ENCODE results near the gene CKAP2L.
A peak's percentile ranks its signal among the peaks of the same experiment; 100 is the strongest.
"Not testable (repeated sequence)": the region's sequence is repeated elsewhere in the genome, so short reads cannot be mapped to it uniquely, and the experiment has no call there.

The CKAP2L gene

DNA sequence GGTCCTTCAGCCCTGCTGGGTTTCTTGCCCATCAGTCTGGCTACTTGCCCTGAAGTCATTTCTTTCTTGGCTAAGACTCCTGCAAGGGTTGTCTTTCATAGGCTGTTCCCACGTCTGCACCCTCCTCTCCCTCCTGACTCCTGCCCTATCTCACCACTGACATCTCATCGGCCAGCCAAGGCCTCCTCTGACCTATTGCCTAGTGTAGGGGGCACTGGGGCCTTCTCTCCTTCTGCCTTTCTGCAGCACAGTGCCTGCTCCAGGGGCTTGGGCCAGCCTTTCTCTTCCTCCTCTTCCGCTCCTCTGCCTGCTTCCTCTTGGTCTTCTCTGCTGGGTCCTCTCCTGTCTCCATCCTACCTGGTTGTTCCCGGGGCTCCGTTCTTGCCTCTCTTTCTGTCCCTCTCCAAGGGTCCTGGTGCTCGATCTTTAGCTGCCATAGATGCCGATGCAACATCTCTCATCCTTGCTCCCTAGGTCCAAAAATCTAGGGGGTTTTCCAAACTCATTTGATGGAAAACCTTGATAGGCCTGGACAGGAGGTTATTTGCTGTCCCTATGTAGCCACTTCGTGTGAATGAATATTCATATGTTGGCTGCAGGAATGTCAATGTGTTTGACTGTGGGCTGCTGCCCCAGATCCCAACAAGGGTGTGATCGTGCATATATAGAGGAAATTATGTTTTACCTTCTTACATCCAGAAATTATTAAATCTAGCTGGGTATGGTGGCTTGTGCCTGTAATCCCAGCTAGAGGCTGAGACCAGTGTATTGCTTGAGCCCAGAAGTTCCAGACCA, 53.3 kb downstream of the CKAP2L start:
- no peak for DNase-seq (ENCODE audit: low read depth in 2 of 2)

DNA sequence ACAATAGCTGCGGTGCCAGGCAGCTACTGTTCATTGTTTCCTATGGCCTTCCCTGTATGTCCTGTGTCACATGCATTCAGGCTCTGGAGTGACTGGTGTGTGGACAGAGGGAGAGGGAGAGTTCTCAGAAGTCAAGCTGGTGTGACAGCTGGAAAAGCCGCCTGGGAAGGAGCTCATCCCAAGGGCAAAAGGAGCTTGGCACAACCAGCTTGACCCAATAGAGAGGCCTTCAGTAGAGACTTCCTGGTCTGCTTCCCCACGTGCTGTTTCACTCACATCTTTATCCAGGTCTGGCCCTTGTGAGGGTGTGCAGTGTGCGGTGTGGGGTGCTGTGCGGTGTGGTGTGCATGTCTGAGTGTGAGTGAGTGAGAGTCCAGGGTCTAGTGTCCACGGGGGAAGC, 54.7 kb downstream of the CKAP2L start:
- no peak for DNase-seq (ENCODE audit: low read depth in 2 of 2)

DNA sequence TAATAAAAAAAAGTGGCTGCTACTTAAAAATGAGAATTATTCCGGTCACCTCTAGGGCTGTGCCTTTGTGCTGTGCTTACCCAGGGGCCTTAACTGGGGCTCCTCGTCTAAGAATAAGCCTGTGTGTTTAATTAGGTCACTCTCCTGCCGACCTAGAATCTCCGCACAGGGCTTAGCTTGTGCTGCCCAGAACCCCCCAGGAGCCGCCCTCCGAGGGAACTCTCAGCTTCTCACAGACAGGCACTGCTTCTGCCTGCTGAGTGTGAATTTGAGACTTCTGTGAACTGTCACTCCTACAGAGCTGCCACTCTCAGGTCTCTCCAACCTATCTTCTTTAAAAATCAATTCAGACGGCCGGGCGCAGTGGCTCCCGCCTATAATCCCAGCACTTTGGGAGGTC, 55.4 kb downstream of the CKAP2L start:
- DNase-seq (ENCODE audit: low read depth in 2 of 2), result no peak

DNA sequence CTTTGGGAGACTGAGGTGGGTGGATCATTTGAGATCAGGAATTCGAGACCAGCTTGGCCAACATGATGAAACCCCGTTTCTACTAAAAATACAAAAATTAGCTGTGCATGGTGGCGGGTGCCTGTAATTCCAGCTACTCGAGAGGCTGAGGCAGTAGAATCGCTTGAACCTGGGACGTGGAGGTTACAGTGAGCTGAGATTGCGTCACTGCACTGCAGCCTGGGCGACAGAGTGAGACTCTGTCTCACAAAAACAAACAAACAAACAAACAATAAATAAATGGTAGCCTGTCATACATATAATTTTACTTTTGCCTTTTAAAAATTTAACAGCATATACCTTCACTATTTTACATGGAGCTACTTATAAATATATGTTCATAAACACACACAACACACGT, 57.5 kb downstream of the CKAP2L start:
- not testable (repeated sequence) for DNase-seq (ENCODE audit: low read depth in 2 of 2)

DNA sequence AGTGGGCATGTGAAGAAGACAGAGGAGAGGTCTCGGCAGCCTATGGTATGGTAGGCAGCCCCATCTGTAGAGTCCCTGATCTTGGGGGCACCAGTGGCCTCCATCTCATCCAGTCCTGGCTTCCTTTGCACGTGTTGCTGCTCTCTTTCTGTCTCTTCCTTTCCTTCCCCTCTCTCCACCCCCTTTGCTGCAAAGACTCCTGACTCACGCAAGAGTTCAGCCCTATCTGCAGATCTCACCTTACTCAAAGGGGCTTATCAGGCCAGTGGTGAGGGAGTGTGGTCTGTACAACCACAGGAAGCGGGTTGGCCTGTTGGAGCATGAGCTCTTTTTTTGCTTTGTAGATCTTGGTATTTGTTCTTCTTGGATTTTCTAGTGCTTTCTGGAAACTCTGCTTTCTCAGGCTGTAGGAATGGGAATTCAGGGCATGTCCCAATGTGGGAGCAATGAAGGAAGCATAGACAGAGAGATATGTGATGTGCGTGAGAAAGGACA, 58.2 kb downstream of the CKAP2L start:
- DNase-seq (ENCODE audit: low read depth in 2 of 2), result peak; percentile 57 to 66

DNA sequence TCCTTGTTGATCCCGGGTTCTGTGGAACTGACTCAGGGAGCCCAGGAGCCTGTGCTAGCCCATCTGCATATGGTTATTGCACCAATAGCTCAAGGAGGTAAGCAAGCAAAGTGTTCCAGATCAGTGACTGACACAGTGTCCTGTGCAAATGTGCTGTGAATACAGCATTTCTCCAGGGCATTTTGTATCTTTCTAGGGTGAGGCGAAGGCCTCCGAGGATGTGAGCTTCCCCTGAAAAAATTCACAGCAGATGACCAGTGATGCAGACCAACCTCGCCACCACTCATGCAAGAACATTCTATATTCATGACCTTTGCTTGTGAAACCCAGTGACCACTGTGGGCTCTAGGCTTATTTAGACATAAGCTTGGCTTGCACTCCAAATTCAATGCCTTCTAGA, 58.8 kb downstream of the CKAP2L start:
- no peak for DNase-seq (ENCODE audit: low read depth in 2 of 2)

DNA sequence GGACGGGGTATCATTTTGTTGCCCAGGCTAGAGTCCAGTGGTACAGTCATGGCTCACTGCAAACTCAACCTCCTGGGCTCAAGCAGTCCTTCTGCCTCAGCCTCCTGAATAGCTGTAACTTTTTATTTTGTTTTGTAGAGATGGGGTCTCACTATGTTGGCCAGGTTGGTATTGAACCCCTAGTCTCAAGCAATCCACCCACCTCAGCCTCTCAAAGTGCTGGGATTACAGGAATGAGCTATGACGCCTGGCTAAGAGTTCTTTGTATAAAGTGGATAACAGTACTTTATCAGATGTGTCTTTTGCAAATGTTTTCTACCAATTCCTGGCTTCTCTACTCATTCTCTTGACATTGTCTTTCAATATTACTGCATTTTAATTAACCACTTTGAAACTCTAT, 60.7 kb downstream of the CKAP2L start:
- no peak for DNase-seq (ENCODE audit: low read depth in 2 of 2)

DNA sequence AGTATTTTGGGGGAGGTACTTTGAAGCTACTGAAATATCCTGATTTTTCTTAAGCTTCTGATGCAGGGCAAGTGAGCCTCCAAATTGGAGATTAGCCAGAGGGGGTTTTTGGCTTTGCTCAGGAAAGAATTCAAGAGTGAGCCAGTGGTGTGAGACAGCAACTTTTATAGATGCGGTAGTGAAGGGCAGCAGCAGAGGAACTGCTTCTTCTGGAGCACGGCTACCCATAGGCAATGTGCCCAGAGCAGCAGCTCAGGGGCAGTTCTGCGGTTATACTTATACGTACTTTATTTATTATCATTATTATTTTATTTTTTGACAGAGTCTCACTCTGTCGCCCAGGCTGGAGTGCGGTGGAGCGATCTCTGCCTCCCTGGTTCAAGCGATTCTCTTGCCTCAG, 63.4 kb downstream of the CKAP2L start:
- DNase-seq (ENCODE audit: low read depth in 2 of 2), result no peak

DNA sequence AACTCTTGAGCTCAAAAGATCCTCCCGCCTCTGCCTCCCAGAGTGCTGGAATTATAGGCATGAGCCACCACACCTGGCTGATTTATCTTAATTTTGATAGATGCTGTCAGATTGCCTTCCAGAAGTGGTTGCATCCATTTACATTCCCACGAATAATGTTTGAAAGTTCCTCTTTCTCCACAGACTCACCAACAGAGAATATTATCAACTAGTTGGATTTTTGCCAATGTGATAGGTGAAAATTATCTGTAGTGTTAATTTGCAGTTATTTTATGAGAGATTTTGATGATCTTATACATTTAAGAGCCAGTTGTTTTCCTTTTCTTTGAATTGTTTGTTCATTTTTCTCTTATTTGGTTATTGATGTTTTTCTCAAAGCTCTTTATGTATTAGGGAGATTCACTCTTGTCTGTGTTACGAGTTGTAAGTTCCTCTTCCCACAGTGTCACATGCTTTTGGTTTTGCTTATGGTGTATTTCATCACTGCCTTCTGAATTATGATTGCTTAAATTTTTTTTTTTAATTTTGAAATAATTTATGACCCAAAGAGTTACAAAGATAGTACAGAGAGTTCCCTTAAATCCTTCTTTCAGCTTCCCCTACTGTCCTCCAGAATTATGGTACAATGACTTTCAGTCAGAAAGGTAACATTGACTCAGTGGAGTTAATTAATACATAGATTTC, 64.3 kb downstream of the CKAP2L start:
- DNase-seq (ENCODE audit: low read depth in 2 of 2), result no peak

DNA sequence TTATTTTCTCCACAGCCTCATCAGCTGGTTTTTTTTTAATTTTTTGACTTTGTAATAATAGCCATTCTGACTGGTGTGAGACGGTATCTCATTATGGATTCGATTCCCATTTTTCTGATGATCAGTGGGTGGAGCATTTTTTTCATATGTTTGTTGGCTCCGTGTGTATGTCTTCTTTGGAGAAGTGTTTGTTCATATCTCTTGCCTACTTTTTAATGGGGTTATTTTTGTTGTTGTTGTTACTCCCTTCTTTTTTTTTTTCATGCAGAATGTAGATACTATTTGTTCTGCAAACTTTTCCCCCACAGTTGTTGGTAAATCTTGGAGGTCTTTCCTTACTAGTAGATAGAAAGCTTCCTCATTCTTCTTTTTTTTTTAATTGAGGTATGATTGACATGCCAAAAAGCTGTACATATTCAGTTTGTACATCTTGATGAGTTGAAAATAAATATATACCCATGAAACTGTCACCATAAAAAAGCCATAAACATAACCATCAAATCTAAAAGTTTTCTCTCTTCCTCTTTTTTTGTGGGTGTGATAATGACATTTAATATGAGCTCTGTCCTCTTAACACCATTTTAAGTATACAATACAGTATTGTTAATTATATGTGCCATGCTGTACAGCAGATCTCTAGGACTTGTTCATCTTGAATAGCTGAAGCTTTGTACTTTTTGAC, 65.4 kb downstream of the CKAP2L start:
- no peak for DNase-seq (ENCODE audit: low read depth in 2 of 2)

DNA sequence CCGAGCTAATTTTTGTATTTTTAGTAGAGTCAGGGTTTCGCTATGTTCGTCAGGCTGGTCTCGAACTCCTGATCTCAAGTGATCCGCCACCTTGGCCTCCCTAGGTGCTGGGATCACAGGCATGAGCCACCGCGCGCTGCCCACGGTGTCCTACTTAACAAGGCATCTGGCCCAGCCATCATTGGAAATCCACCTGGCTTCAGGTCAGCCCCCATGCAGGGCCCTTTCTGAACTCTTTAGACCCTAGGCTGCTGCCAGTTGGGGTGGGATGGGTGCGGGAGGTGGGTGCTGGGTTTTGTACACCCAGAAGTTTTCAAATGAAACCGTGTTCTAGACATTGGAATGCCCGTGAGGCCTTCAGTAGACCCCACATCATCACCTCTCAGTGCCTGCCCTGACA, 70.2 kb downstream of the CKAP2L start:
- DNase-seq (ENCODE audit: low read depth in 2 of 2), result no peak

DNA sequence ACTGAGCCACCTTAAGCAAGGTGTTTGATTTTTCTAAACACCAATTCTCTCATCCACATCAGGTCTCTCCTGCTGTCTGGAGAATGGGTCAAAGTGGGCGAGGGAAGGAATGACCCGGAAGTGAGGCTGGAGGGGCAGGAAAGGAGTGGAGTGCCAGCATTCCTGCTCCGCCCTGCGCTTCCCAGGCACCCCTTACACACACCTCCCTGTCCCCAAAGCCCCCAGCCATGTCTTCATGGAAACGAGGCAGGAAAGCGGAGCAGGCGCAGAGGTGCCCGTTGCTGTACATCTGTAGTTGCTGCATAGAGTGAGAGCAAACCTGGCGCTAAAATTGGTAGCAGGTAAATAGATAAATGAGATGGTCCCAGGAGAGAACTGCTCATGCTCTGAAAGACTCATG, 70.8 kb downstream of the CKAP2L start:
- no peak for DNase-seq (ENCODE audit: low read depth in 2 of 2)

DNA sequence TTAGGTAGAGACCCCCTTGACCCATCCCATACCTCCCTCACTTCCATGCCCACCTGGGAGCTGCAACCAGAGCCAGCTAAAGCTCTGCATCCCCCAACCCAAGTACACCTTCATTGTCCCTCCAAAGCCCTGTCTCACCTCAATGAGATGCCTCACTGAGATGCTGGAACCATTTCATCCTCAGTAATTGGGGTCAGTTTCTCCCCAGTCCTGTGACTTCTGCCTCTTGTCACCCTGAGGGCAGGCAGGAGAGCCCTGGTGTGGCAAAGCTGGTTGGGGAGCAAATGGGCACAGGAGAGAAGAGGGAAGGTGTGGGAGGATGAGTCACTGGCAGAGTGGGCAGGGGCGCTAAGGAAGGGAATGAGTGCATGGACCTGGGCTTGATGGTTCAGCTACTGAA, 71.5 kb downstream of the CKAP2L start:
- peak in 1 of 2 donors; percentile 50 for DNase-seq (ENCODE audit: low read depth in 2 of 2)

DNA sequence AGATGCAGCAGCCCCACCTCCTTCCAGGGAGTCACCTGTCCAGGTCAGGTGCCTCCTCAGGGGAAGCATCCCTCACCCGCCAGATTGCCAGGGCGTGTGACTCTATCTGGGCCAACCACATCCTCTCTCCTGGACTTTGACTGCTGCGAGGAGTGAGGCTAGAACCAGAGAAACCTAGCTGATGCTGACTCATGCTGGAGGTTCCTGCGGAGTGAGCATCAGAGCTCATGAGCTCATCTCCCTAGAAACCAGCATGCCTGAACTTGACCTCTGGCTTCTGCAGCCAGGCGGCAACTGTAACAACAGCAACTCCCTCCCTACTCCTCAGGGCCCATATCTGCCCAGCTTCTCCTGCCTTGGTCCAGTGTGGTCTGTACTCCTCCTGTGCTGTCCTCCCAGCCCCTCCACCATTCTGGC, 71.9 kb downstream of the CKAP2L start:
- DNase-seq (ENCODE audit: low read depth in 2 of 2), result peak; percentile 49 to 62

DNA sequence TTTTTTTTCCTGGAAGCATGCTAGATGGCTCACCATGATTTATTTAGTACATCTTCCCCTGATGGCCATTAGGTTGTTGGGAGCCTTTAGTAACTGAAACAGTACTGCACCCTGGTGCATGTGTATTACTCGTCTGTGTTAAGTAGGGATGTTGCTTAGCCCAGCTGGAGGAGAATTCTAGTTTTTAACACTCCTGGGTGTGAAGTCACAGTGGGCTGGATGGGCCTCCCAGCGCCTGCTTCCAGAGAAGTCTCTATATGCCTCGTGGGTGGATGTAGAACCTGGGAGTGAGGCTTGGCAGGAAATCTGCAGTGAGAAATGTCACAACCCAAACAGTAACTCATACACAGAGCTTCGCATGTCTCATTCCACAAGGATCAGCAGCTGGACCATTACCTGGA, 72.5 kb downstream of the CKAP2L start:
- no peak for DNase-seq (ENCODE audit: low read depth in 2 of 2)

DNA sequence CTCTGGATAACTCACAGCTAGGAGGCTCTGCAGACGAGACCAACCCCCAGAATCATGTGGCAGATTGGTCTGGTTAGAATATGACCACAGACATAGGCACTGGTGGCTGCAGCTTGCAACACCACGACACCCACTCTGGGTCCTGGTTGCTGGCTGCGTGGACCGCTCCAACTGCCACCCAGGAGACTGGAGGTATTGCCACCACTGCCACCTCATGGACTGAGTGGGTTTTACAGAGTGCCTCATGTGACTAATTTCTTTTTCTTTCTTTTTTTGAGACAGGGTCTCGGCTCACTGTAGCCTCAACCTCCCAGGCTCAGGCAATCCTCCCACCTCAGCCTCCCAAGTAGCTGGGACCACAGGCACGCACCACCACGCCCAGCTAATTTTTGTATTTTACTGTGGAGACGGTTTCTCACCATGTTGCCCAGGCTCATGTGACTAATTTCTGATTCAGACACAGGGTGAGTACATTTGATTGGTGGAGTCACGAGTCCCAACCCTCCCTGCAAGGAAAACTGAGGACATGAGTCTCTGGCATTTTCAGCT, 73.5 kb downstream of the CKAP2L start:
- peak in 1 of 2 donors; percentile 51 for DNase-seq (ENCODE audit: low read depth in 2 of 2)

DNA sequence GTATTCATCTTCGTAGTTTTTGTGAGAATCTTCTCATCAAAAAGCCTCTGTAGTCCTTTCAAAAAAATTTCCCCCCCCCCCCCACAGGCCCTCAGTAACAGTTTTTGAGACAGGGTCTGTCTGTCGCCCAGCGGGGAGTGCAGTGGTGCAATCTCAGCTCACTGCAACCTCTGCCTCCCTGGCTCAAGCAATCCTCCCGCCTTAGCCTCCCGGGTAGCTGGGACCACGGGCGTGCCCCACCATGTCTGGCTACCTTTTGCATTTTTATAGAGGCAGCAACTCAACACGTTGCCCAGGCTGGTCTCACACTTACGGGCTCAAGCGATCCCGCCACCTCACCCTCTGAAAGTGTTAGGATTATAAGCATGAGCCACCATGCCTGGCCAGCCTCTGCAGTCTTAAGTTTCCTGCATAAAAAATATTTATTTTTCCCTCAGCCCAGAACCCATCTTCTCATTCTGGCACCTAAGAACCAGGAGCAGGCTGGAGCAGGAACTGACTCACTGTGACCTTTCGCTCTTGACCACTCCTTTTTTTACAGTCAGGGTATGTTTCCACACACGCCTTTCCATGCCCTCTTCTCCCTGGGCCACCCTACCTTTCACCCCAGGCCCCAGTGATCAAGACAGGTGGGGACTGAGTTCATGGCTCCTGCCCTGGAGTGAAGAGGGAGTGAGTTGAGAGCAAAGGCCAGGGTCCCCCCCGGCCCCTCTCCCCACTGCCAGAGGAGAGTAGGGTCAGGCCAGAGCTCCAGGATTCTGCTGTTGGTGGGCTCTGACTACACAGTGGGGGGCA, 76.1 kb downstream of the CKAP2L start:
- DNase-seq (ENCODE audit: low read depth in 2 of 2), result no peak

DNA sequence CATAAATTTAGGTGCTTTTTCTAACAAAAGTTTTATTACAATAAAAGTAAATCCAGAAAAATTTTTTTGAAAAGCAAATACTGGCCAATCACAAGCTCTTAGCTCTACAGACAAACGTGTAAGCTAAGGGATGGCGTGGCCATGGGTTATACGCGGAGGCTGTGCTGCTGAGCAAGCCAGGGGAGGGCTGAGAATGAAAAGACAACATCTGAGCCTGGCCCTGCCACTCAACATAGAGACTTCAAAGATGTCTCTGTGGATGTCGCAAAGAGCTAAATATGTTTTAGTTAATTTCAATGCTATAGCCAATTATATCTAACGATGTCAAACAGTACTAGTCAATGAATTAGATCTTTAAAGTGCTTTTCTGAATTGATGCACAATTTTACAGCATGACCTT, 76.9 kb downstream of the CKAP2L start:
- no peak for DNase-seq (ENCODE audit: low read depth in 2 of 2)

Data from stimulated activated CD8-positive, alpha-beta memory T cell treated with anti-CD3 and anti-CD28 coated beads, Interleukin-15, amount 100 ng/mL, for 48 hours (primary cell).